SU-DHL-6 (cell line): Measurements from ENCODE around the gene ADAR.

Experiments
- H2AFZ ChIP-seq: fragments of 200-600 bp; sonication (generic); 2 replicates; pipeline ENCODE4 v1.6.1; 2014; ENCODE audit warnings: low read depth, mild to moderate bottlenecking, moderate library complexity, mixed read lengths, antibody characterized with exemption, low read length; ENCODE audit not compliant: severe bottlenecking
- H3F3A ChIP-seq: fragments of 200-600 bp; shearing (Covaris generic); 2 replicates; pipeline ENCODE4 v1.6.0; 2016; ENCODE audit warnings: antibody characterized with exemption, mild to moderate bottlenecking; ENCODE audit not compliant: insufficient read depth
- H3K27ac ChIP-seq: fragments of 200-600 bp; sonication (generic); 2 replicates; pipeline ENCODE4 v1.5.1; 2016; ENCODE audit warnings: low read depth, mild to moderate bottlenecking, low read length, moderate library complexity, mixed read lengths
- H3K27me3 ChIP-seq: fragments of 200-600 bp; sonication (generic), shearing (Covaris generic); 2 replicates; pipeline ENCODE4 v1.6.0; 2014; ENCODE audit warnings: mild to moderate bottlenecking, low read length
- H3K36me3 ChIP-seq: fragments of 200-600 bp; sonication (generic); 2 replicates; pipeline ENCODE4 v1.6.1; 2014; ENCODE audit warnings: mild to moderate bottlenecking, low read length, mixed read lengths
- H3K4me2 ChIP-seq: fragments of 300-600, 200-600 bp; shearing (Covaris generic), sonication (generic); 2 replicates; pipeline ENCODE4 v1.6.0; 2014; ENCODE audit warnings: low read length, low read depth, mild to moderate bottlenecking; ENCODE audit not compliant: poor library complexity, severe bottlenecking
- H3K4me3 ChIP-seq: fragments of 200-600 bp; sonication (generic); 2 replicates; pipeline ENCODE4 v1.5.1; 2014; ENCODE audit warnings: antibody characterized with exemption, low read length, mild to moderate bottlenecking, mixed read lengths; ENCODE audit not compliant: insufficient read depth, poor library complexity, severe bottlenecking
- H3K79me2 ChIP-seq: fragments of 200-600 bp; sonication (generic); 2 replicates; pipeline ENCODE4 v1.6.1; 2014; ENCODE audit warnings: mild to moderate bottlenecking, low read length, moderate library complexity; ENCODE audit not compliant: insufficient read depth
- H3K9ac ChIP-seq: fragments of 200-600 bp; sonication (generic); 2 replicates; pipeline ENCODE4 v1.7.0; 2014; ENCODE audit warnings: mild to moderate bottlenecking, low read length
- H3K9me2 ChIP-seq: fragments of 200-600 bp; sonication (generic); replicated peaks from 2 replicates; pipeline ENCODE4 v1.6.1; 2014; ENCODE audit warnings: low read length; ENCODE audit not compliant: insufficient read depth
- H3K9me3 ChIP-seq: fragments of 200-600 bp; sonication (generic); 2 replicates; pipeline ENCODE4 v1.6.1; 2014; ENCODE audit warnings: low read length, mixed read lengths; ENCODE audit not compliant: insufficient read depth
- H4K20me1 ChIP-seq: fragments of 200-600 bp; sonication (generic); 2 replicates; pipeline ENCODE4 v1.6.1; 2014; ENCODE audit warnings: low read depth, mild to moderate bottlenecking, antibody characterized with exemption, low read length, moderate library complexity, mixed read lengths
- EZH2phosphoT487 ChIP-seq: fragments of 200-600 bp; sonication (generic), shearing (Covaris generic); conservative IDR thresholded peaks from 2 replicates; pipeline ENCODE4 v1.6.1; 2018; ENCODE audit warnings: mild to moderate bottlenecking, antibody characterized with exemption, low read length, moderate library complexity, mixed read lengths
- TF ChIP-seq, protein P1 (sequence below): fragments of 200-600 bp; sonication (generic); IDR thresholded peaks from one replicate; pipeline ENCODE4 v1.5.1; 2017; ENCODE audit warnings: antibody characterized with exemption, mild to moderate bottlenecking, low read length, moderate library complexity; ENCODE audit not compliant: insufficient read depth, poor library complexity, severe bottlenecking

Gene ADAR

DNA sequence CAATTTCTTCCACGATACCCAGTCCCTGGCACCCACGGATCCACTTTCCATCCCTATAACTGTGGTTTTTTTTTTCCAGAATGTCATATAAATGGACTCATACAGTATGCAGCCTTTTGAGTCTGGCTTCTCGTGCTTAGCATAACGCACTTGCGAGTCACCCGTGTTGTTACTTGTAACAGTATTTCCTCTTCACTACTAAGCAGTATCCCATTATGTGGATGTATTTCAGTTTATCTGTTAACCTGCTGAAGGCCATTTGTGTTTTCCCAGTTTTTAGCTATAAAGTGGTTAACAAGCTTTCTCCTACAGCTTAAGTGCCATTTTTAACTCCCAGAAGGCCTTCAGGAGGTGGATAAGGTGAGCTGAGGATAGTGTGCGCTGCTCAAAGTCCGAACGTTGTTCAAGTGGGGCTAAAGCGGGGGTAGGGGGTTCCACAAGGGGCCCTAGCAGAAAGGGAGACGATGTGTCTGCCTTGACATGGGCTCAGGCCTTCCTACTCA lies 829 bp downstream of the ADAR start:
- Histone ChIP-seq H3K9me2 (no peaks in the 10 kb centered on the region), H3K36me3 (no peaks in the 10 kb centered on the region), H3K79me2 (peaks cover 75% of the 10 kb centered on the region), H4K20me1 (no peaks in the 10 kb centered on the region; the same call in 1 of the 2 replicates), H3K27ac (peak overlapping the region; percentile 72), H3K27me3 (no peaks in the 10 kb centered on the region), H3F3A (peaks cover 27% of the 10 kb centered on the region), H2AFZ (no peak overlapping the region), H3K9me3 (no peaks in the 10 kb centered on the region), H3K9ac (peak overlapping the region; percentile 85), H3K4me3 (peak overlapping the region; percentile 77), H3K4me2 (peak overlapping the region; percentile 67)
- no peak for TF ChIP-seq EZH2phosphoT487
- TF ChIP-seq, protein P1, sequence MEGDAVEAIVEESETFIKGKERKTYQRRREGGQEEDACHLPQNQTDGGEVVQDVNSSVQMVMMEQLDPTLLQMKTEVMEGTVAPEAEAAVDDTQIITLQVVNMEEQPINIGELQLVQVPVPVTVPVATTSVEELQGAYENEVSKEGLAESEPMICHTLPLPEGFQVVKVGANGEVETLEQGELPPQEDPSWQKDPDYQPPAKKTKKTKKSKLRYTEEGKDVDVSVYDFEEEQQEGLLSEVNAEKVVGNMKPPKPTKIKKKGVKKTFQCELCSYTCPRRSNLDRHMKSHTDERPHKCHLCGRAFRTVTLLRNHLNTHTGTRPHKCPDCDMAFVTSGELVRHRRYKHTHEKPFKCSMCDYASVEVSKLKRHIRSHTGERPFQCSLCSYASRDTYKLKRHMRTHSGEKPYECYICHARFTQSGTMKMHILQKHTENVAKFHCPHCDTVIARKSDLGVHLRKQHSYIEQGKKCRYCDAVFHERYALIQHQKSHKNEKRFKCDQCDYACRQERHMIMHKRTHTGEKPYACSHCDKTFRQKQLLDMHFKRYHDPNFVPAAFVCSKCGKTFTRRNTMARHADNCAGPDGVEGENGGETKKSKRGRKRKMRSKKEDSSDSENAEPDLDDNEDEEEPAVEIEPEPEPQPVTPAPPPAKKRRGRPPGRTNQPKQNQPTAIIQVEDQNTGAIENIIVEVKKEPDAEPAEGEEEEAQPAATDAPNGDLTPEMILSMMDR, result no peak

DNA sequence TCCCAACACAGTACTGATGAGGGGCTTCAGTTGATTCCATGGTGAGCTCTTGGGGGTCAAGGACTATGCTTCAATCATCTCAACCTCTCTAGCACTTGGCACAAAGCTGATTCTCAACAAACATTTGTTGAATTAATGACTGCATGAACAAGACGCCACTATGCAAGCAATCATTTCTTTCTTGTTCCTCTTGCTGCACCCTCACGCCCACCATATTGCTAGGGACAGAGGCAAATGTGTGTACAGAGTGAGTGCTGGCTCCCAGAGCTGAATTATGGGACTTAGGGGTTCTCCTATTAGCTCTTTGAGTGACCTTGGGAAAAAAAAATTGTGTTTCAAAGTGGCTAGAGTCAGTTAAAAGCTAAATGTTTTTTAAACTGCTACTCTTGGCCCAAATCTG lies 2.5 kb downstream of the ADAR start:
- peaks cover 91% of the 10 kb centered on the region for H3K79me2 ChIP-seq
- no peak for TF ChIP-seq EZH2phosphoT487
- TF ChIP-seq, protein P1, result no peak
- H3F3A ChIP-seq, result peaks cover 13% of the 10 kb centered on the region
- no peaks in the 10 kb centered on the region for H3K9me2 ChIP-seq
- no peak overlapping the region for H3K9ac ChIP-seq
- H3K27ac ChIP-seq, result no peak overlapping the region
- no peak overlapping the region for H2AFZ ChIP-seq
- no peak overlapping the region for H3K4me3 ChIP-seq
- H3K4me2 ChIP-seq, result no peak overlapping the region
- H4K20me1 ChIP-seq, result no peaks in the 10 kb centered on the region; the same call in 1 of the 2 replicates
- H3K9me3 ChIP-seq, result no peaks in the 10 kb centered on the region
- no peaks in the 10 kb centered on the region for H3K27me3 ChIP-seq
- 0 out of 2 replicates have a peak, but pooled peaks cover 7% of the 10 kb centered on the region for H3K36me3 ChIP-seq

DNA sequence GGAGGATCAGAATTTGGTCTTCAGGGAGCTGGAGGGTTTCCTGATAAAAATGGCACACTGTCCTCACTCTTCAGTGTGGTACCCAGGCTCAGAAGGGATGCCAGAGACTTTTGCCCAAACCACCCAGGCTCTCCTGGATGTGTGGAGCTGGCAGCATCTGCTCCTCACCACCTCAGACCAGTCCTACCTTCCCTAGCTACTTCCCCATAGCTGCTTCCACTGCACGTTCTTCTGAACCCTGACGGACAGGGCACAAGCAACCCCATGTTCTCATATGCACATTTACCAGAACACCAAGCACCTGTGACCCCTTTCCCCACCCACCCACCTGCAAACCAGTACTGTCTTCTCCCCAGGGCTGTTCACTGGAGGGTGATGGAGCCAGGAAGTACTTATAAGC lies 4.7 kb downstream of the ADAR start:
- TF ChIP-seq EZH2phosphoT487, result no peak
- TF ChIP-seq, protein P1, result no peak
- Histone ChIP-seq H3K4me3 (no peak overlapping the region), H3K9me3 (no peaks in the 10 kb centered on the region), H3K79me2 (peaks cover 79% of the 10 kb centered on the region), H3K4me2 (no peak overlapping the region), H3K36me3 (peaks cover 9% of the 10 kb centered on the region), H2AFZ (no peak overlapping the region), H3F3A (no peaks in the 10 kb centered on the region), H3K27ac (no peak overlapping the region), H3K9me2 (no peaks in the 10 kb centered on the region), H3K27me3 (no peaks in the 10 kb centered on the region), H3K9ac (no peak overlapping the region), H4K20me1 (no peaks in the 10 kb centered on the region; the same call in 1 of the 2 replicates)
